Measurements from ENCODE around the gene ARHGAP8.
"Not testable (repeated sequence)": the region's sequence is repeated elsewhere in the genome, so short reads cannot be mapped to it uniquely, and the experiment has no call there.

The ARHGAP8 gene

GRCh38 chr22:44738347-44738715, 14.0 kb upstream of the ARHGAP8 start:
- TF ChIP-seq, protein P1, sequence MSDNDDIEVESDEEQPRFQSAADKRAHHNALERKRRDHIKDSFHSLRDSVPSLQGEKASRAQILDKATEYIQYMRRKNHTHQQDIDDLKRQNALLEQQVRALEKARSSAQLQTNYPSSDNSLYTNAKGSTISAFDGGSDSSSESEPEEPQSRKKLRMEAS (IDR thresholded peaks at IDR 0.05; ENCODE audit: low read depth, low read length): no peak
- TF ChIP-seq POLR2A (IDR thresholded peaks at IDR 0.05; ENCODE audit: extremely low read depth, insufficient read length) (no peak), MYC (IDR thresholded peaks at IDR 0.05; ENCODE audit: low read depth, low read length) (no peak)
- TF ChIP-seq, protein P2, sequence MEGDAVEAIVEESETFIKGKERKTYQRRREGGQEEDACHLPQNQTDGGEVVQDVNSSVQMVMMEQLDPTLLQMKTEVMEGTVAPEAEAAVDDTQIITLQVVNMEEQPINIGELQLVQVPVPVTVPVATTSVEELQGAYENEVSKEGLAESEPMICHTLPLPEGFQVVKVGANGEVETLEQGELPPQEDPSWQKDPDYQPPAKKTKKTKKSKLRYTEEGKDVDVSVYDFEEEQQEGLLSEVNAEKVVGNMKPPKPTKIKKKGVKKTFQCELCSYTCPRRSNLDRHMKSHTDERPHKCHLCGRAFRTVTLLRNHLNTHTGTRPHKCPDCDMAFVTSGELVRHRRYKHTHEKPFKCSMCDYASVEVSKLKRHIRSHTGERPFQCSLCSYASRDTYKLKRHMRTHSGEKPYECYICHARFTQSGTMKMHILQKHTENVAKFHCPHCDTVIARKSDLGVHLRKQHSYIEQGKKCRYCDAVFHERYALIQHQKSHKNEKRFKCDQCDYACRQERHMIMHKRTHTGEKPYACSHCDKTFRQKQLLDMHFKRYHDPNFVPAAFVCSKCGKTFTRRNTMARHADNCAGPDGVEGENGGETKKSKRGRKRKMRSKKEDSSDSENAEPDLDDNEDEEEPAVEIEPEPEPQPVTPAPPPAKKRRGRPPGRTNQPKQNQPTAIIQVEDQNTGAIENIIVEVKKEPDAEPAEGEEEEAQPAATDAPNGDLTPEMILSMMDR (IDR thresholded peaks at IDR 0.05; ENCODE audit: low read depth, low read length): no peak
- no peak overlapping the region for H3K4me3 ChIP-seq (ENCODE audit: low read depth, low read length)
- DNase-seq (ENCODE audit: low read depth): no peak

GRCh38 chr22:44739024-44739423, 13.4 kb upstream of the ARHGAP8 start:
- H3K4me3 ChIP-seq (ENCODE audit: low read depth, low read length): no peak overlapping the region
- no peak for DNase-seq (ENCODE audit: low read depth)
- TF ChIP-seq, protein P1 (IDR thresholded peaks at IDR 0.05; ENCODE audit: low read depth, low read length): no peak
- TF ChIP-seq, protein P2 (IDR thresholded peaks at IDR 0.05; ENCODE audit: low read depth, low read length): no peak
- TF ChIP-seq MYC (IDR thresholded peaks at IDR 0.05; ENCODE audit: low read depth, low read length): no peak
- no peak for TF ChIP-seq POLR2A (IDR thresholded peaks at IDR 0.05; ENCODE audit: extremely low read depth, insufficient read length)

GRCh38 chr22:44739666-44740065, 12.7 kb upstream of the ARHGAP8 start:
- DNase-seq (ENCODE audit: low read depth); H3K4me3 ChIP-seq (ENCODE audit: low read depth, low read length): not testable (repeated sequence)

GRCh38 chr22:44740307-44740706, 12.1 kb upstream of the ARHGAP8 start:
- no peak for DNase-seq (ENCODE audit: low read depth)
- no peak overlapping the region for H3K4me3 ChIP-seq (ENCODE audit: low read depth, low read length)
- TF ChIP-seq, protein P1 (IDR thresholded peaks at IDR 0.05; ENCODE audit: low read depth, low read length): no peak
- TF ChIP-seq MYC (IDR thresholded peaks at IDR 0.05; ENCODE audit: low read depth, low read length) (no peak), POLR2A (IDR thresholded peaks at IDR 0.05; ENCODE audit: extremely low read depth, insufficient read length) (no peak)
- TF ChIP-seq, protein P2 (IDR thresholded peaks at IDR 0.05; ENCODE audit: low read depth, low read length): no peak

GRCh38 chr22:44741929-44742328, 10.4 kb upstream of the ARHGAP8 start:
- TF ChIP-seq POLR2A (IDR thresholded peaks at IDR 0.05; ENCODE audit: extremely low read depth, insufficient read length) (no peak), MYC (IDR thresholded peaks at IDR 0.05; ENCODE audit: low read depth, low read length) (no peak)
- H3K4me3 ChIP-seq (ENCODE audit: low read depth, low read length): no peak overlapping the region
- no peak for DNase-seq (ENCODE audit: low read depth)

GRCh38 chr22:44743247-44743646, 9.1 kb upstream of the ARHGAP8 start:
- DNase-seq (ENCODE audit: low read depth): no peak
- TF ChIP-seq MYC (IDR thresholded peaks at IDR 0.05; ENCODE audit: low read depth, low read length) (no peak), POLR2A (IDR thresholded peaks at IDR 0.05; ENCODE audit: extremely low read depth, insufficient read length) (no peak)
- TF ChIP-seq, protein P2 (IDR thresholded peaks at IDR 0.05; ENCODE audit: low read depth, low read length): no peak
- TF ChIP-seq, protein P1 (IDR thresholded peaks at IDR 0.05; ENCODE audit: low read depth, low read length): no peak
- H3K4me3 ChIP-seq (ENCODE audit: low read depth, low read length): no peak overlapping the region

- H3K4me3 ChIP-seq (ENCODE audit: low read depth, low read length): no peak overlapping the region
- no peak for DNase-seq (ENCODE audit: low read depth)
- TF ChIP-seq POLR2A (IDR thresholded peaks at IDR 0.05; ENCODE audit: extremely low read depth, insufficient read length) (no peak), MYC (IDR thresholded peaks at IDR 0.05; ENCODE audit: low read depth, low read length) (no peak)
- TF ChIP-seq, protein P1 (IDR thresholded peaks at IDR 0.05; ENCODE audit: low read depth, low read length): no peak
- TF ChIP-seq, protein P2 (IDR thresholded peaks at IDR 0.05; ENCODE audit: low read depth, low read length): no peak
These were observed 8.6 kb upstream of the ARHGAP8 start for GRCh38 chr22:44743804-44744211.
